RKO (cell line): Measurements from ENCODE around the gene ANKS1B.
"Not testable (repeated sequence)": the region's sequence is repeated elsewhere in the genome, so short reads cannot be mapped to it uniquely, and the experiment has no call there.

ENCODE experiments used
- DNase-seq: peaks from one replicate; pipeline ENCODE4 v3.0.0-alpha.2; 2016; ENCODE audit warnings: low spot score

Gene ANKS1B

GRCh38 chr12:99759444-99759843, 225.3 kb downstream of the ANKS1B start:
- DNase-seq = no peak

- no peak for DNase-seq
These were observed 225.7 kb downstream of the ANKS1B start for GRCh38 chr12:99758997-99759396.

- no peak for DNase-seq
These were observed 232.0 kb downstream of the ANKS1B start for GRCh38 chr12:99752740-99753139.

- peak; percentile 4 for DNase-seq
These were observed 238.2 kb downstream of the ANKS1B start for GRCh38 chr12:99746538-99746937.

- no peak for DNase-seq
These were observed 238.8 kb downstream of the ANKS1B start for GRCh38 chr12:99745895-99746294.

- DNase-seq = no peak
These were observed 239.6 kb downstream of the ANKS1B start for GRCh38 chr12:99745121-99745520.

- no peak for DNase-seq
These were observed 247.9 kb downstream of the ANKS1B start for GRCh38 chr12:99736760-99737269.

GRCh38 chr12:99732131-99732530, 252.6 kb downstream of the ANKS1B start:
- no peak for DNase-seq

GRCh38 chr12:99722690-99723486, 261.8 kb downstream of the ANKS1B start:
- no peak for DNase-seq

- DNase-seq = no peak
These were observed 262.9 kb downstream of the ANKS1B start for GRCh38 chr12:99721715-99722275.

GRCh38 chr12:99720083-99720465, 264.7 kb downstream of the ANKS1B start:
- DNase-seq = not testable (repeated sequence)

- DNase-seq = not testable (repeated sequence)
These were observed 265.2 kb downstream of the ANKS1B start for GRCh38 chr12:99719411-99720082.

- not testable (repeated sequence) for DNase-seq
These were observed 268.8 kb downstream of the ANKS1B start for GRCh38 chr12:99715841-99716510.

GRCh38 chr12:99714921-99715320, 269.8 kb downstream of the ANKS1B start:
- not testable (repeated sequence) for DNase-seq

GRCh38 chr12:99713946-99714520, 270.7 kb downstream of the ANKS1B start:
- no peak for DNase-seq

- no peak for DNase-seq
These were observed 272.5 kb downstream of the ANKS1B start for GRCh38 chr12:99712281-99712680.

- DNase-seq = no peak
These were observed 273.5 kb downstream of the ANKS1B start for GRCh38 chr12:99711246-99711645.

GRCh38 chr12:99709619-99710018, 275.1 kb downstream of the ANKS1B start:
- DNase-seq = no peak

- no peak for DNase-seq
These were observed 275.6 kb downstream of the ANKS1B start for GRCh38 chr12:99709116-99709515.

- no peak for DNase-seq
These were observed 276.9 kb downstream of the ANKS1B start for GRCh38 chr12:99707883-99708282.

- no peak for DNase-seq
These were observed 277.8 kb downstream of the ANKS1B start for GRCh38 chr12:99706736-99707473.
